DMS79 (cell line): Measurements from ENCODE around the gene STOX2.

Source experiments
- DNase-seq: peaks from one replicate; lab custom pipeline; 2025; lab: John Stamatoyannopoulos, UW

STOX2 gene

DNA sequence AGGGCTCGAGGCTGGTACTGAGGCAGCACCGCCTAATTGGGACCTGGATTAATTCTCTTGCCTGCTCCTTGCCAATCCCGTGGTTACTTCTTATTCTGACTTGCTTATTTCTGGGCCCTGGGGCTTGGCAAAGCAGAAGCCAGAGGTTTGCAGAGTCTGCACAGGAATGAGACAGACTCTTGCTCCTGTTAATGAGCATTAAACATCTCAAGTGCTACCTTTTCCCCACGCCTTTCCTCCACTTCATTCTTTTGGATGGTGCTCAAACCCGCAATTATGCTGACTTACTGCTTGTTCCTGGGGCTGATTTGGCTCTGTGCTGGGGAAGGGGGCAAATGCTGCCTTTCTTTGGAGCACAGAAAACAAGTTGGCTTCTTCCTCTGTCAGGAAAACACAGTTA, 16.5 kb upstream of the STOX2 start:
- DNase-seq: peak; percentile 21

DNA sequence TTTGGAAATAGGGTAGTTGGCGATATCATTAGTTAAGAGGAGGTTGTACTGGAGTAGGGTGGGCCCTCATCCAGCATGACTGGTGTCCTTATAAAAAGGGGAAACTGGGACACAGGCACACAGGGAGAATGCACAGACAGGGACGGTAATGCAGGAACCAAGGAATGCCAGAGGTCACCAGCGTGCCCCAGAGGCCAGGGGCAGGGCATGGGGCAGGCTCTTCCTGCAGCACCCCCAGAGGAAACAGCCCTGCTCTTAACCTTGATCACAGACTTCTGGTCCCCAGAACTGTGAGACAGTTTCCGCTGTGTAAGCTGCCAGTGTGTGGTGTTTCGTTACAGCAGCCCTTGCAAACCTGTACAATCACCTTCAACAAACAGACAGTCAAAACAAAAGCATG, 15.9 kb upstream of the STOX2 start:
- DNase-seq: no peak

DNA sequence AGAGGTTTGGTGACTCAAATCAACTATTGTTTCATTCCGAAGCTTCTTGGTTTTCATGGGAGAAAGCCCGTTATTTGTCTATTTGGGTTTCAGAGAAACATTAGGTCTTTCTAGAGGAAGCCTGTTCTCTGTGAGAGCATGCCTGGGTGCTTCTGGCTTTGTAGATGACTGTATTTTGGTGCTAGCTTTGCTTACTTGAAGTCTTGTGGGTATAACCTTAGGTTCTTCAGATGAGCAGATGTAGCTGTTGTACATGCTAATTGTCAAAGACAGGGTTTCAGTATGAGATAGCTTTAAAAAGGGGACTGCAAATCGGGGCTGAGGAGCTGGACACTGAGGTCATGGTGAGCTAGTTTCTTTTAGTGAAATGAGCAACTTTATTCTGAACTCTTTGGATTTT, 7.9 kb upstream of the STOX2 start:
- no peak for DNase-seq

DNA sequence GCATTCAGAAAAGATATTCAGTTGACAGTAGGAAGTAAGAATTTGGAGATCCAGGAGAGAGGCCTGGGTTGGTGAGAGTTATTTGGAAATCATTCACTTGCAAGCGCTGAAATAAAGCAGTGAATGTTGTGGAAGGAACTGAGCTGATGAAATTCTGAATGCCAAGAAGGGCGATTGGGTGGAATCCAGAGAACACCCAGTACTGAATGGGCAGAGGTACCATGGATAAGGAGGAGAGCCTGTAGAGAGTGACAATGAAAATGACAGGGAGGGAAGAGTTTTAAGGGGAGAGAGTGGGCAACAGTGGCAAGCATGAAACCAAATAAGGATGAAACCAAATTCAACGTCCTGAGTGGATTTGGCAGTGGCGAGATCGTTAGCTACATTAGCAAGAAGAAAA, 6.7 kb upstream of the STOX2 start:
- DNase-seq: no peak

DNA sequence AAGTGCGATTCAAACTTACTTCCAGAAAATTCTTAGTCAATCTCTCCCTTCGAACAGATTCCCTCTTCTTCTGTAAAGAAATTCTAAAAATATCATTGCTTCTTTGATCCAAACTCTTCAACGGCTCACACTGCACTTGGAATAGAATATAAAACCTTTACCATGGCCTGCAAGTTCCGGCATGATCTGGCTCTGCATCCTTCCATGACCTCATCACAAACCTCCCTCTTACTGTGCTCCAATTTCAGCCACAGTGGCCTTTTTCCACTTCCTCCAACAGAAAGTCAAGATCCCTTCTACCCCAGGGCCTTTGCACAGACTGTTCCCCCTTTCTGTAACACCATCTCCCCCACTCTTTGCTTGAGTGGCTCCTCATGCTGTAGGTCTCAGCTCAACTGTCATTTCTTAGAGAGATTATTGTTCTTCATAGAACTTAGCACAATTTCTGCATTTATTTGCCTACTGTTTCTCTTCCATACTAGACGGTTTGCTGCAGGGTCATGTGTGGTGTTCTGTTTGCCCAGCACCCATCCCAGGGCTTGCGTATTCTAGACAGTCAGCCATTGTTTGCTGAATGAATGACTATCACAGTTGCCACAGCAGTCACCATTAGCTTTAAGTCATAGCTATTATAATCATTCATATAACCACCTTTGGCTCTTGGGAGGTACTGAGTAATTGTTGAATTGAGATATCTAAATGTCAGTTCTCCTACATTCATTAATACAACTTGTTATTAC, 1.9 kb upstream of the STOX2 start:
- no peak for DNase-seq

DNA sequence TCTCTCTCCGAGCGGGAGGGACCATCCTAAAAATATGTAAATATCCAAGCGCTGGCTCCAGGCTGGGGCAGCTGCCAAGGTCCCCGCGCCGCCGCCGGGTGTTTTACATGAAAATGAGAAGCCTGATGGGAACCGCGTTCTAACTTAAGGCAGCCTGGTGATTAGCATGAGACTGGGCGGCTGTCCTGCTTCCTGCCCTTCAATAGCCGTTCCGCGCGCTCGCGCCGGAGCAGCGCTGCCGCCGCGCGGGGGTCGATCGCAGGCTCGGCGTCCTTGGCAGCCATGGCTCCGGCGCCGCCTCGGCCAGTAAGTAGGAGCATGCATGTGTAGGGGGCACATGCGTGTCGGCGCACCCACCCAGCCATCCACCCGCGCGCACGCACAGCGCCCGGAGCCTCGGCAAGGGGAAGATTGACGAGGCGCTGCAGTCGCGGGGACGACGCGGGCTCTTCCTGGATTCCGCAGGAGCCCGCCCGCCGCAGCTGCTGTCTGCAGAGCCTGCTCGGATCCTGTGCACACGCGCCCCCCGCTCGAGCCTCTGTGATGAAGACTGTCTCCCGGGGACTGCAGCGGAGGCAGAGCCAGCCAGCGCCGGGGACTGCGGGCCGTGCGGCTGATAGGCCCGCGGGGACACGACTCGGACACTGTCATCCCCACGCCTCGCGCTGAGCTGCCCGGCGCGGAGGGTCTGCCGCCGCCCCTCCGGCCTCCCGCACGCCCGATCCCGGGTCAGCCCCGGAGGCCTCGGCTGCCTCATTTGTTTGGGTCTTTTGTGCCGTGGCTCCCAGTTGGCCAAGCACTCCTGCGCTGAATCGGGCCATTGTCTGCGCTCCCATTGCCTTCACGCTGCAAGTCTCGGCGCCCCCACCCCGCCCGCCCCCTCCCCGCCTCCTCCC, 734 bp downstream of the STOX2 start:
- peak; percentile 4 for DNase-seq

DNA sequence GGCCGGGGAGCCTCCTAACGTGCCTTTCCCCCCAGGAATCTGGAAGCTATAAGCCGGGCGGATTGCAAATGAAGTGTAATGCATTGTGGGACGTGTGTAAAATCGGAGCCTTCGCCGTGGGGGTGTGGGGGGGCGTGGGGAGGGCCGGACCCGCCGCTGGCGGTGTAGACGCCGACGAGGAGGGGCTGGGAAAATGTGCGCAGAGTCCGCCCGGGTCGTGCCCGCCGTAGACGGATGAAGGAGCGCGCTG, 1.3 kb downstream of the STOX2 start:
- no peak for DNase-seq

DNA sequence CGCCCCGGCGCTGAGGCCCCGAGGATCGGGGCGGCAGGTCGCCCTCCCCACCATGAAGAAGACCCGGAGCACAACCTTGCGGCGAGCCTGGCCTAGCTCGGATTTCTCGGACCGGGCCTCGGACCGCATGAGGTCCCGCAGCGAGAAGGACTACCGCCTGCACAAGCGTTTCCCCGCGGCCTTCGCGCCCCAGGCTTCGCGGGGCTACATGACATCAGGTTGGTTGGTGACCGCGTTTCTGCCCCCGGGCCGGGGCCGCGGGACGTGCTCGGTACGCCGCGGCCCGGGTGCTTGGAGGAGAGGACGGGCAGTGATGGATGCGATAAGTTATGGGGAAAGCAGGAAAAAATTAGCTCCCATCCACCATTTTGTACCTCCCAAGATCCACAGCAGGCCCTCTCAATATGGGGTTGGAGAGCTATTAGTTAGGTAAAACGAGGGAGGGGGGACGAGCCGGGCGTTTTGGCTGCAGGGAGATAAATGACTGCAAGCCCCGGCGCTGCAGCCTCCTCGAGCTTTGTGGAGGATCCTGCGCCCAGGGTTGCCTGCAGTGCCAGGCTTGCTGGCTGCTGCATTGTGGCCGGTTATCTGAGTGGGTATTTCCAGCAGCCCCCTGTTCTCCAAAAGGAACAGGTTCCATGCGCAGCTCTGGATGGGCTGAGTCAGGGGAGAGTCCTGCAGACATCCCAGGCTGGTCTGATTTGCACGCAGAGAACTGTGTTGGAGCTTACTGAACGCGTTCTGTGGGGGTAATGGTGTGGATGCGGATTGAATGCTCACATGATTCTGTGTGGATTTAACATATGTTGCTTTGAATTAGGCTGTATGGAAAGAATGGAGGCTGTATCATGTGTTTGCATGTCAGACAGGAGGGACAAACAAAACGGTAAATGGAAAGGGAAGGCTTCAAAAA, 1.9 kb downstream of the STOX2 start:
- DNase-seq: no peak

DNA sequence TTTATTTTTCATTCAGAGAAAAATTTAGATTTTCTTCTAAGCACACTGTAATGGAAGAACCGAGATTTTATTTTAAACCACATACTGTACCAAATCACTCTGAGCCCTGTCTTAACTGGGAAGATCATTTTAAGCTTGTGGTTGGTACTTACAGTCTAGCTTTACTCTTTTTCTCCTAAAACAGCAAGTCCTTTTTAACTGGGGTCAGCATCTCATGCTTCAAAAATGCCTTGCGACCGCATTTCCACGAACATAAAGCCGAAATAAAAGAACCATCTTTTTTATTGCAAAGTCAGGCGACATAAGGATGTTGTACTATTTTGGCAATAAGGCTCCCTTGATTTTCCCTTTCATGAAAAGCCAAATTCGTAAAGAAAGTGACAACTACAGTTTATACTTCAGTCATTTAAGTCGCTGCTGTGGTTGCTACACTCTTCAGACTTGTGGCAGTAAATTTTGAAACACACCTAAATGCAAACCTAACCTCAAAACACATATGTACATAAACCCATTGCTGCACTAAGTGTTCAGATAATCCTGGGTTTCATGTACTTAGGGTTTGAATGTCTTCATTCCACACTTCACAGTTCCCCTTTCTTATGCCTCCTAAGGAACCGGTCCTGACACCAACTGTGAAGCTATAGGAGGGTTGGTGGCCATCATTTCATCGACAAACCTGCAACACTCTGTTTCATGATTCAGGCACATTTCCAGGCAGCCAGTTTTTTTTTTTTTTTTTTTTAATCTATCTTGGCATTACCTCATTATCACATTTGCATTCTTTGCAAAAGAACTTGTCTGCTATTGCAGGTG, 3.0 kb downstream of the STOX2 start:
- DNase-seq: no peak

DNA sequence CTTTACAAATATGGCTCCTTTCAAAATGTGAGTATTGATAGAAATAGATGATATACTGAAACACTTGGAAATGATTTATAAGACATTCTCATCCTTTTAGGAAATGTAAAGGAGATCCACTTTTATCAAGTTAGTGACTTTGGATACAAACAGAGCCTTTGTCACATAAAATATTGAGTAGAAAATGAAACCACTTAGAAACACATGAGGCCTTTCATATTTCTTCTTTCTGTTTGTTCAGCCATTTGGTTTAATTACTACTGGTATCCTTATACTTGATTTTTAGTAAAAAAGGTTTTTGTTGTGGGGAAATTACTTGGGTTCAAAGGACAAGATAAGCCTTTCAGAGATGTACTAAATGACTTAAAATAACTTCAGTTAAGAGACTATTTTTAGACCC, 4.1 kb downstream of the STOX2 start:
- DNase-seq: no peak

DNA sequence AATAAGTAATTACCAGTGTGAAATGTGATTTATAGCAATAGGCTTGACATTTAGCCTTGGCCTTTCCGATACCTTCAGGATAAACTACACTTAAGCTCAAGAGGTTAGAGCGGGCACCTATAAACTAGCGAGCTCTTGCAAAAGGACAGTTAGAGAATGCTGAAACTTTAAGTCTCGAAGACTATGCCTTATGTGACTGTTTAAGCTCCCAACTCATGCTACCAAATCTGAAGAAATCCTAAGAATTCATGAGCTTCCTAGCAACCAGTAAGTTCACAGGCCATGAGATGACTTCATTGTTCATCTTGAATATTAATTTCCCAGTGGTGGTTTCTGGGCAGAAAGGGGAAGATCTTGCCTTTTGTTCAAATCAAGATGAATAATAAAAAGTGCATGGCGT, 4.7 kb downstream of the STOX2 start:
- no peak for DNase-seq

DNA sequence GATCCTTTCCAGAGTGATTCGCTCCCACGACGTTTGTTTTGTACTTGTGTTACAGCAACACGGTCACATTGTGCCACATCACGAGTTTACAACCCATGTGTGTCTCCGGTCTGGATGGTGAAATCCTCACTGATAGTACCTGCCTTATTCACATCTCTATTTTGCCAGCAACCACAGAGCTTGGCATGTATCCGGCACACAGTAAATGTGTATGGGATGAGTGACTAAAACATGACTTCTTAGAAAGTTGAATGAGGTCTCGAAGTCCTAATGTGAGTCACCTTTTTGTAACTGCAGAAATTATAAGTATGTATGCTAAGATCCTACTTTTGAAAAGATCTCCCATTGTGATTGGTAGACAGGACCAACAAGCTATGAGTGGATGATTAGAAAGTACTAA, 7.5 kb downstream of the STOX2 start:
- no peak for DNase-seq

DNA sequence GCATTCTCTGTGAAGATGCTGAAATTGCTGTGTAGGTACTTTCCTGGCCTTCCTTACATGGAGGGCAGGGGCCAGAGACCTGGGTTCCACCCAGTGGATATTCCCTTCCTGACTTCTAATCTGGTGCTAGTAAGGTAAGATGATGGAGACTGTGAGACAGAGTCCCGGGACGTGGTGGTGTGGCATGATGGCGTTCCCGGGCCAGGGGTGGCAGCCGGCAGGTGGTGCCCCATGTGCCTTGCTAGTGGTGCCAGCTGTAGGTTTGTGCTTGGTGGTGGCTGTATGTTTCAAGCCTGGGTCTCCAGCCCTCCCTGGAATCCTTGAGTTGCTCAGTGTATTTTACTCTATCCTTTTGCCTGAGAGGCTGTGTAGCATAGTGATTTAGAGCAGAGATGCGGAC, 10.9 kb downstream of the STOX2 start:
- DNase-seq: no peak

DNA sequence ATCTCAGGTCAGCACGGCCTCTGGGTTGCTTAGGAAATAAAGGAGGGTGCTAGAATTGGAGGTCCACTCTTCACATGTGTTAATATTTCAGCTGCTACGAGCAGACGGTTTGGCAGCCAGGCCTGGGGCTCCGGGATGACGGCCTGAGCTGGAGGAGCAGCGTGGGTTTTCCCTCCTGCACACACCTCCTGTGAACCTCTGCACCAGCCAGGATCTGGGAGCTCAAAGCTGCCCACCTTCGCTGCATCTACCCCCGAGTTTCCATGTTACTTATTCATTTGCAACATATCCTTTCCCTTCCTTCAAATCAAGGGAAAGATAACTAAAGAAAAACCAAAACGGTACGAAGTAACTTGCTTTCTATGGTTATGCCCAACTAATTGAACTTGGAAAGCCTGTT, 13.6 kb downstream of the STOX2 start:
- no peak for DNase-seq

DNA sequence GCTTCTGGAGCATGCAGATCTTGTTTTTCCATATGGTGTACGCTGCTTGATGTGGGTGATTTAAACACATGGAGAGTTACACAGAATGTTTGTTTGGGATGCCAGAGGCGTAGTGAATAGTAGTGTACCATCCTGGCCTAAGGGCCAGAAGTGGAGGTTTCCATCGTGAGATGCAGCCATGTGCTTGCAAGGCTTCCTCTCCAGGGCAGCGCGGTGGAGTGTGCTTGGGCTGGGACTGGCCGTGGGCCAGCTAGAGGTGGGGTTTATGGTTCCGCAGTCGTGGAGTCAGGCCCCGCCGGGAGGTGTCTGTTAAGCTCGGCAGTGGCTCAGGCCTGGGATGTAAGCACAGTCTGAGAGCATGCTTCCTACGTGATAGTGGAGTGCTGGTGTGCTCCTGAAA, 14.0 kb downstream of the STOX2 start:
- DNase-seq: no peak

DNA sequence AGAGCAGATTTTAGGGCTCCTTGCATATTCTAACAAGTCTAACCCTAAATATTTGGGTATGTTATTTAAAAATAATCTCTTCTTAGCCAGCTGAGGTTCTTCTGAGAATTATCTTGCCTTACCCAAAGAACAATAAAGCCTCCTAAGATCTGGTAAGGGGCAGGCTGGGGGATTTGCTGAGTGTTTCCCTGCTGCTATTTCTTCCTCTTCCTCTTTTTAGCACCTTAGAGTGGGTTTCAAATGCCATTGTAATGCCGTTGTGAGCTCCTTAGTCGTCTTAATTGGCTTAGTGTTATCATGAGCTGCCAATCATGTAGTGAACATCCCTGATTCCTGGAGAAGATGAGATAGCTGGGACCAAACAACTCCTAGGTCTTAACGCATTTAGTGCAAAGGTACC, 15.4 kb downstream of the STOX2 start:
- DNase-seq: no peak

DNA sequence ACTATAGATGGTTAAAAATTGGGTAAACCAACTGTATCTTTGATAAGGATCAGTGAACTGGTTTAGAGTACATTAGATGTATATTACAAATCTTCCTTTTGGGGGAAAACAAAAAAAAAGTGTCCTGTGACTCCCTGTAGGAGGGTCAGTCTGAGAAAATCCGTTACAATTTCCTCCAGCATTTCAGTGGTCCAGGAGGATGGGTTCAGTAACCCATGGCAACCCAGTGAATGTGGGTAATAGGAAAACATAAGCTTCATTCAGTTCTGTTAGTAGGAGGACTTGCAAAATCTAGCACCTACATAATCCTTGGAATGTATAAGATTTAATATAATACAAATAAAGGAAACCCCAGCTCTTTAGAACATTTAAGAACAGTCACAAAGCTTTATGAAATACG, 16.2 kb downstream of the STOX2 start:
- no peak for DNase-seq

DNA sequence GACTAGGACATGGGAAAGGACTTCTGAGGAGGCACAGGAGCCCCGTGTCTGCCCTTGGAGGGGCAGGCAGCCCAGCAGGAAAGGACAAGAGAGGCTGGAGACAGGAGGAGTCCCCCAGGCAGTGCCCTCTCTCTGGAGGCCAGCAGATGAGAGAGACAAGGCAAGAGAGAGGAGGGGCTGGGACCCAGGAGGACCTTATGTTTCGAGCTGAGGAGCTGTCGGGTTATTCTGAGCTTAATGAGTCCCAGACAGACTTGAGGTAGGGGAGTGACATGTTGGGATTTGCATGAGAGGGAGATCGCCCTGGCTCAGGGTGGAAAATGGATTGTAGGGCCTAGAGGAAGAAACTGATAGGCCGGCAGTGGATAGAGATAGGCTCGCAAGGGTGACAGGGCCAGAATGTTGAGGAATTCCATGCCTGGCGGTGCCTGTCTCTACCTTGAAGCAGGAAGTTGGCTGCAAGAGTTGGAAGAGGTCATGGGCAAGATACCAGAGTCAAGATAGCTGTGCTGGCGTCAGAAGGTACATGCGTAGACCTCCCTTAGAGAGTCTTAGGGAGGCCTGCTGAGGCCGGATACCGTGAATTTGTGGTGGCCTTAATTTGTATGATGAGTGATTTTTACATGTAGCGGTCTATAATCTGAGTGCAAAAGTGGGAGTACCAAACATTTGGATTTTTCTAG, 19.4 kb downstream of the STOX2 start:
- DNase-seq: no peak

DNA sequence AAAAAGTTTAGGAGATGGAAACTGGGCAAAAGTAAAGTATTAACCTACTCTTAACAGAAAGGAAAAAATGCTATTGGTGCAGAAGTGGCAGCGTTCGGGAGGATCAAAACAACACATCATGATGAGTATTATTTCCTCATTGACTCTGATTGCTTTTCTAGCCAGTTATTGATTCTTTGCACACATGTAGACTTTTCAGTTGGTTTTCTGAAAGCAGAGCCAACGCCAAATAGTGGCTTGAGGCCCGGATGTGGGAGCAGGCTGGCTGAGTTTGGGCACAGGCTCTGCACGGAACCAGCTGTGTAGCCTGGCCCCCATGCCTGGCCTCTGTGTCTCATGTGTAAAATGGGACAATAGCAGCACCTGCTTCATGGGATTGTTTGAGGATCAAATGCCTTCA, 21.8 kb downstream of the STOX2 start:
- no peak for DNase-seq

DNA sequence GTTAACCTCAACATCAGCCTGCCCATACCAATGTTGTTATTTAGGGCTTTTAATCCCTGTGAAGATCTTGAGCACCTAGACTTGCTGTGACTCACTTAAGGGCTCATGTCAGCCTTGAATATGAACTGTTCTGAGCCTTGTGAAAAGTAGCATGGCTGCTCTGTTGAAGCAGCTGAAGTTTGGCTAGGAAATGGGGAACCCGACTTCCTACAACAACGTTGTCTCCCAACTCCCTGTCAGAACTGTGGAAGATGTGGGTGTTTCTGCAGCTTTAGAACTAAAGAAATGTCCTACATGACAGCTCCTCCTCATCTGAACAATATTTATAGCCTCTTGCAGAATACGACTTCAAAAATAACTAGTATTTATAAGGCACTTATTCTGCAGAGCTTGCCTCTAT, 27.5 kb downstream of the STOX2 start:
- no peak for DNase-seq

DNA sequence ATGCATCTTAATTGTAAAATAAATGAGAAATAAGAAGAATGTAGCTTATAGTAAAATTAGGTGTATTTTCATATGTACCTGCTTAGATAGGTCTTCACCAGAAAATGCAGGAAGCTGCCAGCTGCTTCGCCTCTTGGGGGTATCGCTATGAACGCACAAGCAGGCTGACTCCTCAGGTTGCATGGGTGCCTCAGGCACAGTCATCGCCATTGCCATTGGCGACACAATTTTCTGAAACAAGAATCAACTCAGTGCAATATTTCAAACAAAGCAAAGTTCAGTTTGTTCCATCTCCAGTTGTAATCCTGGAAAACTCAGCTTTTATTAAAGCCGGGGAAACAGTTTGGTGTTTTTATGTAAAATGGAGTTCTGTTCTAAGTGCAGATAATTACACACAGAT, 29.7 kb downstream of the STOX2 start:
- DNase-seq: no peak
